DND-41 (cell line): Measurements from ENCODE around the gene IL1R2.

Experiments
- ATAC-seq: fragments of 200-7000 bp; cut with Tn5 transposase; 3 replicates; pipeline ENCODE4 v1.9.1; 2021; ENCODE audit warnings: low read depth; ENCODE audit not compliant: insufficient read depth
- DNase-seq: peaks from one replicate; pipeline ENCODE4 v3.0.0-alpha.2; 2020
- H2AFZ ChIP-seq: 2 replicates; pipeline ENCODE4 v1.6.0; 2012; ENCODE audit warnings: low read depth, low read length
- H3K27ac ChIP-seq: 2 replicates; pipeline ENCODE4 v1.5.1; 2012; ENCODE audit warnings: low read length, inconsistent platforms
- H3K27me3 ChIP-seq: fragments of 200-600 bp; sonication (generic); 2 replicates; pipeline ENCODE4 v1.6.0; 2012; ENCODE audit warnings: low read length, mild to moderate bottlenecking, inconsistent platforms; ENCODE audit not compliant: insufficient read depth, poor library complexity
- H3K36me3 ChIP-seq: 2 replicates; pipeline ENCODE4 v1.5.1; 2012; ENCODE audit warnings: low read length, inconsistent platforms; ENCODE audit not compliant: insufficient read depth
- H3K4me1 ChIP-seq: 2 replicates; pipeline ENCODE4 v1.5.1; 2012; ENCODE audit warnings: mild to moderate bottlenecking, low read length; ENCODE audit not compliant: insufficient read depth
- H3K4me2 ChIP-seq: 2 replicates; pipeline ENCODE4 v1.6.0; 2012; ENCODE audit warnings: mild to moderate bottlenecking, moderate library complexity, low read length, inconsistent platforms; ENCODE audit not compliant: insufficient read depth
- H3K4me3 ChIP-seq, 2 experiments: fragments of 200-600 bp in 1 of 2; shearing (Covaris generic) in 1 of 2; 2 replicates each; pipeline ENCODE4 v1.5.1; 2012 to 2016; ENCODE audit warnings: inconsistent platforms in 2 of 2, low read length in 2 of 2, mild to moderate bottlenecking in 2 of 2, low read depth in 1 of 2, moderate library complexity in 1 of 2
- H3K79me2 ChIP-seq: 2 replicates; pipeline ENCODE4 v1.6.0; 2012; ENCODE audit warnings: low read length, inconsistent platforms; ENCODE audit not compliant: insufficient read depth
- H3K9ac ChIP-seq: 2 replicates; pipeline ENCODE4 v1.6.0; 2012; ENCODE audit warnings: low read depth, mild to moderate bottlenecking, inconsistent platforms, low read length, moderate library complexity
- H3K9me3 ChIP-seq: 2 replicates; pipeline ENCODE4 v1.5.1; 2012; ENCODE audit warnings: low read length, moderate library complexity, mild to moderate bottlenecking, inconsistent platforms; ENCODE audit not compliant: insufficient read depth, severe bottlenecking
- H4K20me1 ChIP-seq: 2 replicates; pipeline ENCODE4 v1.6.0; 2012; ENCODE audit warnings: low read length; ENCODE audit not compliant: insufficient read depth
- CTCF ChIP-seq: IDR thresholded peaks from 2 replicates; pipeline ENCODE4 v1.5.1; 2012; ENCODE audit warnings: borderline replicate concordance, low read length, moderate library complexity, mild to moderate bottlenecking; ENCODE audit not compliant: poor library complexity, severe bottlenecking; ENCODE audit errors: extremely low read depth
- EZH2 ChIP-seq: IDR thresholded peaks from 3 replicates; pipeline ENCODE4 v1.6.1; 2012; ENCODE audit warnings: borderline replicate concordance, low read depth, mild to moderate bottlenecking, moderate library complexity, low read length, inconsistent platforms; ENCODE audit not compliant: severe bottlenecking

The IL1R2 gene, protein sequence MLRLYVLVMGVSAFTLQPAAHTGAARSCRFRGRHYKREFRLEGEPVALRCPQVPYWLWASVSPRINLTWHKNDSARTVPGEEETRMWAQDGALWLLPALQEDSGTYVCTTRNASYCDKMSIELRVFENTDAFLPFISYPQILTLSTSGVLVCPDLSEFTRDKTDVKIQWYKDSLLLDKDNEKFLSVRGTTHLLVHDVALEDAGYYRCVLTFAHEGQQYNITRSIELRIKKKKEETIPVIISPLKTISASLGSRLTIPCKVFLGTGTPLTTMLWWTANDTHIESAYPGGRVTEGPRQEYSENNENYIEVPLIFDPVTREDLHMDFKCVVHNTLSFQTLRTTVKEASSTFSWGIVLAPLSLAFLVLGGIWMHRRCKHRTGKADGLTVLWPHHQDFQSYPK

GRCh38 chr2:101991721-101992145 is at the start of gene IL1R2:
TSS of gene IL1R2 (plus strand) at chr2:101991960. CDS start at chr2:102008576, 16,616 bp downstream.
- no peak for TF ChIP-seq CTCF
- no peak for TF ChIP-seq EZH2
- Histone ChIP-seq H4K20me1 (no peaks in the 10 kb centered on the region), H3K27ac (no peak within 1 kb of the TSS), H3K4me3 (no peak within 1 kb of the TSS), H3K27me3 (peaks cover 15% of the 10 kb centered on the region), H3K9me3 (no peaks in the 10 kb centered on the region), H2AFZ (no peak within 1 kb of the TSS), H3K9ac (no peak within 1 kb of the TSS), H3K4me2 (no peak within 1 kb of the TSS), H3K4me1 (peaks cover 10% of the 10 kb centered on the region), H3K79me2 (no peaks in the 10 kb centered on the region), H3K36me3 (no peaks in the 10 kb centered on the region)
- no peak for DNase-seq
- no peak for ATAC-seq

DNA sequence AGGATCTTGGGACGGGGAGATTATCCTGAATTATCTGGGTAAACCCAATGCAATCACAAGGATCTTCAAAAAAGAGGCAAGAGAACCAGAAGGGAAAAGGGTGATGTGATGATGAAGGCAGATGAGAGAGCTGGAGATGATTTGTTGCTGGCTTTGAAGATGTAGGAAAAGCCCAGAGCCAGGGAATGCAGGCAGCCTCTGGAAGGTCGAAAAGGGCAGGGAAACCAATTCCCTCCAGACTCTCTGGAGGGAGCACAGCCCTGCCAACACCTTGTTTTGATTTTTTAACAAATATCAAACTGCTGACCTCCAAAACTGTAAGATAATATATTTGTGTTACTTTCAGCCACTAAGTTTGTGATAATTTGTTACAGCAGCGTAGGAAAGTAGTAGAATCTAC is 48.9 kb upstream of the IL1R2 start:
- no peaks in the 10 kb centered on the region for H3K9me3 ChIP-seq
- H3K4me2 ChIP-seq: no peak overlapping the region
- H2AFZ ChIP-seq: no peak overlapping the region
- H3K27me3 ChIP-seq: peaks cover 3% of the 10 kb centered on the region
- no peaks in the 10 kb centered on the region for H3K4me1 ChIP-seq
- H3K9ac ChIP-seq: no peak overlapping the region
- no peaks in the 10 kb centered on the region for H3K36me3 ChIP-seq
- no peak overlapping the region for H3K4me3 ChIP-seq
- DNase-seq: no peak
- H4K20me1 ChIP-seq: no peaks in the 10 kb centered on the region
- H3K27ac ChIP-seq: no peak overlapping the region
- TF ChIP-seq EZH2: no peak
- TF ChIP-seq CTCF: no peak
- ATAC-seq: no peak
- H3K79me2 ChIP-seq: no peaks in the 10 kb centered on the region

- H3K4me3 ChIP-seq: no peak overlapping the region
- ATAC-seq (no peak), DNase-seq (no peak)
- no peak overlapping the region for H2AFZ ChIP-seq
- H3K27ac ChIP-seq: no peak overlapping the region
- no peaks in the 10 kb centered on the region for H3K79me2 ChIP-seq
- H3K36me3 ChIP-seq: no peaks in the 10 kb centered on the region
- no peak overlapping the region for H3K9ac ChIP-seq
- H3K4me2 ChIP-seq: no peak overlapping the region
- no peaks in the 10 kb centered on the region for H4K20me1 ChIP-seq
- peaks cover 1% of the 10 kb centered on the region for H3K9me3 ChIP-seq
- no peaks in the 10 kb centered on the region for H3K4me1 ChIP-seq
- H3K27me3 ChIP-seq: peaks cover 3% of the 10 kb centered on the region
- no peak for TF ChIP-seq CTCF
- TF ChIP-seq EZH2: no peak
Measured at GRCh38 chr2:101946372-101947039, 45.3 kb upstream of the IL1R2 start.
